GM12891 (cell line): ENCODE measurements around the gene S100A8.

Experiments used
- PAX5 ChIP-seq: IDR thresholded peaks from 2 replicates; pipeline ENCODE4 v1.6.1; 2011; ENCODE audit warnings: low read length, moderate library complexity, mild to moderate bottlenecking; ENCODE audit not compliant: insufficient read depth, severe bottlenecking
- POLR2A ChIP-seq: IDR thresholded peaks from 2 replicates; pipeline ENCODE4 v1.6.1; 2011; ENCODE audit warnings: low read depth, low read length, control low read depth
- POLR2AphosphoS5 ChIP-seq: IDR thresholded peaks from 2 replicates; pipeline ENCODE4 v1.6.1; 2011; ENCODE audit warnings: low read depth, low read length, control low read depth
- POU2F2 ChIP-seq: IDR thresholded peaks from 2 replicates; pipeline ENCODE4 v1.6.1; 2011; ENCODE audit warnings: low read depth, mild to moderate bottlenecking, control low read depth, low read length, moderate library complexity
- SPI1 ChIP-seq: IDR thresholded peaks from 2 replicates; pipeline ENCODE4 v1.6.1; 2011; ENCODE audit warnings: low read depth, low read length, control low read depth
- TAF1 ChIP-seq: IDR thresholded peaks from 2 replicates; pipeline ENCODE4 v1.6.1; 2011; ENCODE audit warnings: low read depth, low read length, control low read depth

GRCh38 chr1:153350321-153350957 is 40.4 kb downstream of the S100A8 start:
- TF ChIP-seq SPI1, result no peak
- TF ChIP-seq POLR2AphosphoS5, result no peak
- no peak for TF ChIP-seq POU2F2
- TF ChIP-seq TAF1, result no peak
- TF ChIP-seq POLR2A, result no peak
- no peak for TF ChIP-seq PAX5
